Measurements from ENCODE around the gene BAG5.

BAG5 gene

DNA sequence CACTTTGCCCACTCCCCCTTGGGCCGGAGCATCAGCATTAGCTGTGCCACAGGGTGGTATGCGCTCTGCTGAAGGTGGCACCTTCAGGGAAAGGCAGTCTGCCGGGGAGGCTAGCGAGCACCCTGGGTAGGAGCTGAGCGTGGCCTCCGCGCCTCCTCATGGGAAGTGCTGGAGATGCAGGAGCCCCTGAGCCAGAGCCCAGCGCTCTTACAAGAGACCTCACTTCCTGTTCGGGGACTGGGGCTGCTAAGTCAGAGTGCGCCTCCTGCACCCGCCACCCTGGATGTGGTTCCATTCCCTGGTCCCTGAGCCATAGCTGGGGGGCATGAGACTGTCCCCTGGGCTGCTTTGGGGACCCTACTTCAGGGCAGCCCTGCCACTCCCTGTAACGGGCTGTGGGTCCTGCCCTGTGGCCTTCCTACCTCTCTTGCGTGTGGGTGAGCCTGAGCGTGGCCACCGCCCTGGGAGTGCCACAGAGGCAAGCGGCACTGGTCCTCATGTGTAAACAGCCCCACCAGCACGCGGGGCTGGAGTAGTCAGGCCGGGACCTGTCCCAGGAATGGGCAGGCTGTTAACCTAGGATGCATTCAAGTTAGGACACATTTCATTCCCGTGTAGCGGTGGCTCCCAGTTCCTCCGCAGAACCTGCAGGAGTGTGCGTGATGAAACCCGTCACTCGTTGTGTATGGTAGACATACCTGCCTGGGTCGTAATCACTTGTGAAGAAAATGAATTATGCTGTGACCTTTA lies 19.7 kb upstream of the BAG5 start:
- Mint-ChIP-seq H3K36me3 (ENCODE audit: low read depth) (peaks cover 51% of the 10 kb centered on the region), H3K27ac (no peak overlapping the region), H3K27me3 (ENCODE audit: low read depth) (no peaks in the 10 kb centered on the region), H3K9me3 (no peaks in the 10 kb centered on the region), H3K4me1 (no peaks in the 10 kb centered on the region), H3K4me3 (no peak overlapping the region)
- TF ChIP-seq, protein P1, sequence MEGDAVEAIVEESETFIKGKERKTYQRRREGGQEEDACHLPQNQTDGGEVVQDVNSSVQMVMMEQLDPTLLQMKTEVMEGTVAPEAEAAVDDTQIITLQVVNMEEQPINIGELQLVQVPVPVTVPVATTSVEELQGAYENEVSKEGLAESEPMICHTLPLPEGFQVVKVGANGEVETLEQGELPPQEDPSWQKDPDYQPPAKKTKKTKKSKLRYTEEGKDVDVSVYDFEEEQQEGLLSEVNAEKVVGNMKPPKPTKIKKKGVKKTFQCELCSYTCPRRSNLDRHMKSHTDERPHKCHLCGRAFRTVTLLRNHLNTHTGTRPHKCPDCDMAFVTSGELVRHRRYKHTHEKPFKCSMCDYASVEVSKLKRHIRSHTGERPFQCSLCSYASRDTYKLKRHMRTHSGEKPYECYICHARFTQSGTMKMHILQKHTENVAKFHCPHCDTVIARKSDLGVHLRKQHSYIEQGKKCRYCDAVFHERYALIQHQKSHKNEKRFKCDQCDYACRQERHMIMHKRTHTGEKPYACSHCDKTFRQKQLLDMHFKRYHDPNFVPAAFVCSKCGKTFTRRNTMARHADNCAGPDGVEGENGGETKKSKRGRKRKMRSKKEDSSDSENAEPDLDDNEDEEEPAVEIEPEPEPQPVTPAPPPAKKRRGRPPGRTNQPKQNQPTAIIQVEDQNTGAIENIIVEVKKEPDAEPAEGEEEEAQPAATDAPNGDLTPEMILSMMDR (IDR thresholded peaks at IDR 0.05; ENCODE audit: unreplicated experiment in 3 of 3) = no peak

DNA sequence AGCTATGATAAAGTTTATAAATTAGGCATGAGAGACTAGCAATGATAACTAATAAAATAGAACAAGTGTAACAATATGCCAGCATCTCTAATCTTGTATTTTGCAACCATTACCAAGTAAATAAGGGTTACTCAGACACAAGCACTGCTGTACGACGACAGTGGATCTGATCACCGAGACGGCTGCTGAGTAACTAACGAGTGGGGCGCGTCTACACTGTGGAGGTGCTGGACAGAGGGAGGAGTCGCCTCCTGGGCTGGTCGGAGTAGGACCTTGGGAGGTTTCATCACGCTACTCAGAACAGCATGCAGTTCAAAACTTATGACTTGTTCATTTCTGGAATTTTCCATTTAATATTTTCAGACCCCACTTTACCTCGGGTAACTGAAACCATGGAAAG lies 18.7 kb upstream of the BAG5 start:
- TF ChIP-seq, protein P1 (IDR thresholded peaks at IDR 0.05; ENCODE audit: unreplicated experiment in 3 of 3) = no peak
- Mint-ChIP-seq H3K27ac (no peak overlapping the region), H3K36me3 (ENCODE audit: low read depth) (peaks cover 53% of the 10 kb centered on the region), H3K27me3 (ENCODE audit: low read depth) (no peaks in the 10 kb centered on the region), H3K9me3 (no peaks in the 10 kb centered on the region), H3K4me3 (no peak overlapping the region), H3K4me1 (peaks cover 8% of the 10 kb centered on the region)

DNA sequence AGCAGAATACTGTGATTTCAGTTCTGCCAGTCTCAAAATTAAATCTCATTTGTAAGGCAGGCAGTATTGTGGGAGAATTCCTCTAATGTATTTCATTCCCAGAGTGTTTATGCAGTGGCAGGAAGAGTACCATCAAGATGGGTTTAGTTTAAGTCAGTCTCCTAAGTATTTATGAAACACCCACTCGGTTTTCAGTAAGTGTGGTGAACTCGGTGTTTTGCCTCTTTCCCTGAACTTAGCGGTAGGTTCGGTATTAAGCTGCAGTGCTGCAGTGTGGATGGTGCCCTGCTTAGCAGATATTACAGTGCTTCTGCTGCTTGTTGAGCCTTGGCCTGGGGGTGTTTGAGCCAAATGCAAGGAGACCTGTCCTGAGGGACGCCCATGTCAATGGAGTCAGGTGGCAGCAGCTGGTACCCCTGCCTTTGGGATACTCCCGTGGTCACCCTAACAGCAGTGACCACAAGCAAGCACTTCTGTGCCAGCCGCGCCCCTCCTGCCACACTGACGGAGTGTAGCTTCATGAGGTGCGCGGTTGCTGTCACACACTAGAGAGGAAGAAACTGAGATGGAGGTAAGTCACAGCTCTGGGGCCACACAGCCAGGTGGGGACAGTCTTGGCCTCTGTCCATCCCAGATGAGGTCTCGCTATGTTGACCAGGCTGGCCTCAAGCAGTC lies 16.1 kb upstream of the BAG5 start:
- TF ChIP-seq, protein P1 (IDR thresholded peaks at IDR 0.05; ENCODE audit: unreplicated experiment in 3 of 3) = no peak

DNA sequence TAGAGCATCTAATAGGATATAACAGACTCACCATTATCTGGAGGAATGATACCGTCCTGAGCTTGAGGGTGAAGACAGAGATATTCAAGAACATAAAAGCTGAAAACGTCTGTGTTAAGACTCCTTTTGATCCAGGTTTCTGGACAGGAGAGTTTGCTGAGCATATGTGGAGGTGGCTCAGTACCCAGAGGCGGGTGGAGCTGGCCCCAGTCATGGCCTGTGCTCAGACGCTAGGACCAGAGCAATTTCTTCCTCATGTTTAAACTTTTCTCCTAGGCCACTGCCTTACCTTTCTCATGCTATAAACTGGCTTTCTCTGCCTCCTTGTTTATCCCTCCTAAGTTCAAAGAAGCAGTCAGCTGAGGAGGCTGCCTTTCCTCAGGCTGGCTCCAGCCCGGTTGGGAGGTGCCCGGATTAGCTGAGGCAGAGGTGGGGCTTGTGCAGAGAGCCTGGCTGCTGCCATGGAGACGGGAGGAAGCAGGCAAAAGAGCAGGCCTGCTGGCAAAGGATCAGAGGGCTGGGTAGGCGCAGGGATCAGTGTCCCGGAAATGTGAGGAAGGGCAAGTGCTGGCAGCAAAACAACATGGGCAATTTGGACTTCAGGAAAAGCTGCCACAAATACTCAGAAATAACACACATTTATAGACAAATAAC lies 14.0 kb upstream of the BAG5 start:
- Mint-ChIP-seq H3K27me3 (ENCODE audit: low read depth) (no peaks in the 10 kb centered on the region), H3K9me3 (no peaks in the 10 kb centered on the region), H3K27ac (peak overlapping the region; percentile 92 to 97 (median 94)), H3K4me3 (peak overlapping the region in 1 of 3 experiments; percentile 18), H3K36me3 (ENCODE audit: low read depth) (peaks cover 45% of the 10 kb centered on the region), H3K4me1 (peaks cover 26% of the 10 kb centered on the region)
- TF ChIP-seq, protein P1 (IDR thresholded peaks at IDR 0.05; ENCODE audit: unreplicated experiment in 3 of 3) = no peak

More for the DNA sequence above, 16.1 kb upstream of the BAG5 start:
- Mint-ChIP-seq H3K27ac (no peak overlapping the region), H3K9me3 (no peaks in the 10 kb centered on the region), H3K36me3 (ENCODE audit: low read depth) (peaks cover 55% of the 10 kb centered on the region), H3K4me1 (peaks cover 21% of the 10 kb centered on the region), H3K27me3 (ENCODE audit: low read depth) (no peaks in the 10 kb centered on the region), H3K4me3 (no peak overlapping the region)

DNA sequence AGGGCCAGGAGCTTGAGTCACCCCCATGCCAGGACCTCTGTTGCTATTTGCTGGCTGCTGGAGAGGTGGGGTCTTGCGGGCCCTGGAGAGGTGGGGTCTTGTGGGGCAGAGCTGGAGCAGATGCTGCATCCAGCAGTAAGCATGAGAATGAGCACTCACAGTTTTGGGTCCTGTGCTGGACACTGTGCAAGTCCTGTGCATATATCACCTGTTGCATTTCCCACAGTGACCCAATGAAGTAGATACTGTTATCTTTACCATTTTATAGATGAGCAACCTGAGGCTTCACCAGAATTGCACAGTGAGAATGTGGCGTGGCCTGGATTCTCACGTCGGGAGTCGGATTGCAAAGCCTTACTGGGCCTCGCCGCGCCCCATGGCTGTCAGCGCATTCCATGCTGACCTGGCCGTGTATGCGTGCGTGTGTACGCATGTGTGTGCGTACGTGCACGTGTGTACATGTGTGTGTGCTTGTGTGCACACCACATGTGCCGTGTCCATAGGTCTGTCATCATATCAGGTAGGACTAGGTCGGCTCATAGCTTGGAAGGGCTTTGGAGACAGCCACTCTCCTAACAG lies 12.3 kb upstream of the BAG5 start:
- Mint-ChIP-seq H3K36me3 (ENCODE audit: low read depth) (peaks cover 38% of the 10 kb centered on the region), H3K27ac (peak overlapping the region; percentile 63 to 95 (median 94)), H3K27me3 (ENCODE audit: low read depth) (no peaks in the 10 kb centered on the region), H3K4me1 (peaks cover 26% of the 10 kb centered on the region), H3K4me3 (no peak overlapping the region), H3K9me3 (no peaks in the 10 kb centered on the region)
- TF ChIP-seq, protein P1 (IDR thresholded peaks at IDR 0.05; ENCODE audit: unreplicated experiment in 3 of 3) = no peak
